Medulla oblongata (tissue), 1 donor: Measurements from ENCODE around the gene SYT15.
"Not testable (repeated sequence)": the region's sequence is repeated elsewhere in the genome, so short reads cannot be mapped to it uniquely, and the experiment has no call there.

ENCODE experiments used
- DNase-seq: peaks from one replicate; pipeline ENCODE4 v3.0.0-alpha.2; 2015; ENCODE audit errors: extremely low spot score

SYT15 gene

DNA sequence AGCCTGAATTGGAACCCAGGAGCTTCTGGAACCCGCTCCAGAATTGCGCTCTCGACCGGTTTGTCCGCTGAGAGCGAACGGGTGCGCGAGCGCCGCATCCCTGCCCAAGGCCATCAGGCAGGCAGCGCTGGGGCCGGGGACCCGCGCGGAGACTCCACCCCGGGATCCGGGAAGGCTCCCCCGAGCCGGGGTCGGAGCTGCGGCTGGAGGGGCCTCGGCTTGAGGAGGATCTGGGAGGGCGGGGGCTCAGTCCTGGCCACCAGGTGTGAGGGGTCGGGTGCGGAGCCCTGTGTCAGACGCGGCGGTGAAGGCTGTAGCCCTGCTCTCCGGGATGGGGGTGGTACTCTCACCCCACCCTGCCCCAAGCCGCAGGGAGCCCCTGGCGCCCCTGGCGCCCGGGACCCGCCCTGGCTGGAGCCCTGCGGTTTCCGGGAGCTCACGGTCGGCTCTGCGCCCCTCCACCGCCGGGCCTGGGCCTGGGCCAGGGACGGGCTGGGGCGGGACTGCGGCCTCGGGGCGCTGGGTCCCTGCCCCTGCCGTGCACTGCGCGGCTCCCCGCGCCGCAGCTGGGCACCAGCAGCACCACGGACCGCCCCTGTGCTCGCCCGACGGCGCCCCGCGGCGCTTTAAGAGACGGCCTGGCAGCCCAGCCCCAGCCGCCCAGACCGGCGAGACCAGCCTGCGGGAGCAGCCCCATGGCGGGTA lies at the start of gene SYT15:
Gene SYT15 (plus strand): TSS at position 655 of the 705 bp plus-strand sequence. CDS start 41 bp downstream, at position 696.
- not testable (repeated sequence) for DNase-seq

DNA sequence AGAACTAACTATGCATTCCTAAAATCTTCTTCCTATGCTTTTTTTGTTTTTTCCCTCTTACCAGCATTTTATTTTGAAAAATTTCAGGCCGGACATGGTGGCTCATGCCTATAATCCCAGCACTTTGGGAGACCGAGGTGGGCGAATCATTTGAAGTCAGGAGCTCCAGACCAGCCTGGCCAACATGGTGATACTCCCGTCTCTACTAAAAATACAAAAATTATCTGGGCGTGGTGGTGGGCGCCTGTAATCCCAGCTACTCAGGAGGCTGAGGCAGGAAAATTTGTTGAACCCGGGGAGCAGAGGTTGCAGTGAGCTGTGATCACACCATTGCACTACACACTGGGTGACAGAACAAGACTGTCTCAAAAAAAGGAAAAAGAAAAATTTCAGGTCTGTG lies 49.2 kb upstream of the SYT15 start:
- DNase-seq, result not testable (repeated sequence)

DNA sequence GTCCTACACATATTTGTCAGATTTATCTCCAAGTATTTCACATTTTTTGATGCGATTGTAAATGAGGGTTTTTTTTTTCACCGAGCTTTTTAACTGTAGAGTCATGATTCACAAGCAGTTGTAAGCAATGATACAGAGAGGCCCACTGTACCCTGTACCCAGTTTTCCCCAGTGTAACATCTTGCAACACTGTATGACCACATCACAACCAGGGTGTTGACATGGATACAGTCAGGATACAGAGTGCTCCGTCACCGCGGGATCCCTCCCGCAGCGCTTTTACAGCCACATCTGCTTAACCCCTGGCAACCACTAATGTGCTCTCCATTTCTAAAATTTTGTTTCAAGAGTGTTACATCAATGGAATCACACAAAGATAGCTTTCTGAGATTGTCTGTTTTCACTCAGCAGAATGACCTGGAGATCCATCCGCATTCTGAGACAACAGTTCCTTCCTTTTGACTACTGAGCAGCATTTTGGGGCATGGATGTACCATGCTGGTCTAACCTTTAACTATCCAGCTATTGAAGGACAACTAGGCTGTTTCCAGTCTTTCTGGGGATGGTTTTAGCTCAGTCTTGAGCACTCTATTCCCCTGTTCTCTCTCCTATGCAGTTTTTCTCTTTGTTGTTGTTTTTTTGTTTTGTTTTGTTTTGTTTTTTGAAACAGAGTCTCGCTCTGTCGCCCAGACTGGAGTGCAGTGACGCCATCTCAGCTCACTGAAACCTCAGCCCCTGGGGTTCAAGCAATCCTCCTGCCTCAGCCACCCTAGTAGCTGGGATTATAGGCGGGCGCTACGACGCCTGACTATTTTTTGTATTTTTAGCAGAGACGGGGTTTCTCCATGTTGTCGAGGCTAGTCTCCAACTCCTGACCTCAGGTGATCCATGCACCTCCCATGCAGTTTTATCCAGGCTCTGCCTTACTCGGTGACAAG lies 48.4 kb upstream of the SYT15 start:
- DNase-seq, result no peak

DNA sequence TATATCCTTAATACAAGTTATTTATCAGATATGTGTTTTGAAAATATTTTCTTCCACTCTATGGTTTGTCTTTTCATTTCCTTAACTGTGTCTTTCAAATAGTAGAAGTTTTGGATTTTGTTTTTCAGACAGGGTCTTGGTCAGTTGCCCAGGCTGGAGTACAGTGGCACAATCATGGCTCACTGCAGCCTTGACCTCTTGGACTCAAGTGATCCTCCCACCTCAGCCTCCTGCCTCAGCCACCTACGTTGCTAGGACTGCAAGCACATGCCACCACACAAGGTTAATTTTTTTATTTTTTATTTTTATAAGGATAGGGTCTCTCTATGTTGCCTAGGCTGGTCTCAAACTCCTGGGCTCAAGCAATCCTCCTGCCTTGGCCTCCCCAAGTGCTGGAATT lies 46.7 kb upstream of the SYT15 start:
- not testable (repeated sequence) for DNase-seq

DNA sequence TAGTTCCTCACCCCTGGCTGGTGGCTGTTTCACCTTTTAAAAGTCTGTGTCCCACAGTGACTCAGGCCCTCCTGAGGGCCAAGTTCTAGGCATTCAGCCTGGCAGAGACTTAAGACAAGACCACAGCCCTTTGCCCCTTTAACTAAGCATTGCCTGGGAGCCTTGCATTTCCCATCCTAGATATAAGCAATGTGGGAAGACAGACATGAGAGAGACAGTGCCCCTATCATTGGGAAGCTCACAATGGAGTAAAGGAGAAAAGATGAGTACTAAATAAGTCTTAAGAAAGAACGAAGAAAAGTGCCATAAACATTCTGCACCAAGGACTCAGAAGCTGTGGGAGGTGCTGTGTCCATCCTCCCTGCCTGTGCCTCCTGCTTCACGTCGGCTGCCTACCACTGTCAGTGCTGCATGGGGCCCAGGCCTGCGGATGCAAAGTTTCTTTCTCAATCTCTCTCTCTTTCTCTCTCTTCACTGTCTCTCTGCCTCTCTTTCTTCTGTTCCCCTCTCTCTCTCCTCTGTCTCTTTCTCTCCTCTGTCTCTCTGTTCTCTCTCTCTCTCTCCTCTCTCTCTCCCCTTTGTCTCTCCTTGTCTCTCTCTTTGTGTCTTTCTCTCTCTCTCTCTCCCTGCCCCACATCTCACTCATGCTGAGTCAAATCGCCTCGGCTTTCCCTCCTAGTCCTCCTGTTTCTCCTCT lies 44.0 kb upstream of the SYT15 start:
- DNase-seq, result no peak

DNA sequence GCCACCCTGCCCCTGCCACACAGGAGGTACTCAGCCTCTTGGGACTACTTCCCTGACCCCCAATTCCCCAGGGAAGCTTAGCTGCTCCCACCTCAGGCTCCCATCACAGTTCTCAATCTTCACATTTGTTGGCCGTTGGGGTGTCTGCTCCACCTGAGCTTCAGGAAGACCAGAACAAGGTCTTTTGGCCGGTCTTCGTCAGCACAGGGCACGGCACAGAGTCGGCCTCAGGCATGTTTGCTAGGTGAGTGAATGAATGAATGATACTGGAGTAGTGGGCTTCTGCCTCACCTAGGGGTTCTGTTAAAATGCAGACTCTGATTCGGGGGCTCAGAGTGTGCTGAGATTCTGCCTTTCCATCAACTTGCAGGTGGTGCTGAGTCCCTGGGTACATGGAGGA lies 42.8 kb upstream of the SYT15 start:
- no peak for DNase-seq

DNA sequence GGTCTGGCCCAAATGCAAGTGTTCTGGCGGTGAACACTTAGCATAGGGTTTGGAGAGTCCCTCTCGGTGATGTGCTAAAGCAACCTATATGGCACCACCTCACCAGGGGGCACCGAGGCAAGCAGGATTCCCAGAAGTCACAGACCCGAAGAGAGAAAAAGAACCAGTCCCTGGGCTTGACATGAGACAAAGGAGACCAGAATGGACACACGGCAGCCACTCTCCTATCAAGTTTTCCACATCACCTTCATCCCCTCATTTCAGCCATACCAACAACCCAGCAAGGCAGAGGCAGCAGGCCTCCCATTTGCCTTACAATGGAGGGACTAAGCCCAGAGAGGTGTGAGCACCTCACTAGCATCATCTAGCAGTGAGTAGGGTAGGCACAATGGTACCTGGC lies 42.1 kb upstream of the SYT15 start:
- no peak for DNase-seq

DNA sequence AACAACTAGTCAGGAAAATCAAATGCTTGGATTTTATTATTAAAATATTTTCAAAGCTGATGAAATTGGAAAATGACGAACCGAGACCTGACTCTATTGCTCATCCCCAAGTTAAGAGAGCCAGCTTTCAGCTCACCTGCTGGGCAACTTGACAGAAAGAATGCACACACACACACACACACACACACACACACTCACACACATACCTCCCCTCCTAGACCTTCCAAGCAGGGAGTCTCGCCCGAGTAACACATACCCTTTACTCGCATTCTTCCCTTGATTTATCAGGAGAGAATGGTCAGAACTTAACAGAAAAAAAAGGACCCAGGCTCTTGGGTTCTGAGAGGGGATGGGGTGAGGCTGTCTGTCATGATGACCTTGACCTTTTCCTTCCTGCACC lies 41.6 kb upstream of the SYT15 start:
- DNase-seq, result no peak

DNA sequence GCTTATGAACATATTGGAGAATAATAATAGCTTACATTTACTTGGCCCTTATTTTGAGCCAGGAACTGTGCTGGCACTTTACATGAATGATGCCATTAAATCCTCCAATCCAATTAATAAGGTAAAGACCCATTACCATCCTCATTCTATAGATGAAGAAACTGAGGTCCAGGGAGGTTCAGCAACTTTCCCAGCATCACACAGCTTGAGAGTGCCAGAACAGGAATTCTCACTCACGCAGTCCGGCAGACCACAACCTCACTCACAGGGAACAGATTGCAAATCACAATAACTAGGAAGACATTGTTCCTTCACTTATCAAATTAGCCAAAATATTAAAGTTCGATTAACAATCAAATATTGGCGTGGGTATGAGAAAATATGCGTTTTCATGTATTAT lies 40.8 kb upstream of the SYT15 start:
- DNase-seq, result no peak

DNA sequence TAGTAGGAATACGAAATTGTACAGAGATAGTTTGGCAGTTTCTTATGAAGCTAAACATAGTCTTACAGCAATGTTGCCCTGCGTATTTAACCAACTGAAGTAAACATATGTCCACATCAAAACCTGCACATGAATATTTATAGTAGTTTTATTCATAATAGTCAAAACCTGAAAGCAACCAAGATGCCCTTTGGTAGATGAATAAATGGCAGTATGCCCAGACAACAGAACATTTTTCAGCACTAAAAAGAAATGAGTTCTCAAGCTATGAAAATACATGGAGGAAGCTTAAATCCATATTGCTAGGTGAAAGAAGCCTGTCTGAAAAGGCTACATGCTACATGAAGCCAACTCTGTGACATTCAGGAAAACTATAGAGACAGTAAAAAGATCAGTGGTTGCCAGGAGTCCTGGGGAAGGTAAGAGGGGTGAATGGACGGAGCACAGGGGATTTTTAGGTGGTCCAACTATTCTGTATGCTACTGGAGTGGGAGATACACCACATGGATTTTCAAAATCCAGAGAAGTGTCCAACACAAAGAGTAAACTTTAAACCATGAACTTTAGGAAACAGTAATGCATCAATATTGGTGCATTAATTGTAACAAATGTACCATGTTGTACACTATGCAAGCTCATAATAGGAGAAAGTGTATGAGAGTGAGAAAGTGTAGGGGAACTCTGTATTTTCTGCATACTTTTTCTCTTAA lies 40.1 kb upstream of the SYT15 start:
- no peak for DNase-seq

DNA sequence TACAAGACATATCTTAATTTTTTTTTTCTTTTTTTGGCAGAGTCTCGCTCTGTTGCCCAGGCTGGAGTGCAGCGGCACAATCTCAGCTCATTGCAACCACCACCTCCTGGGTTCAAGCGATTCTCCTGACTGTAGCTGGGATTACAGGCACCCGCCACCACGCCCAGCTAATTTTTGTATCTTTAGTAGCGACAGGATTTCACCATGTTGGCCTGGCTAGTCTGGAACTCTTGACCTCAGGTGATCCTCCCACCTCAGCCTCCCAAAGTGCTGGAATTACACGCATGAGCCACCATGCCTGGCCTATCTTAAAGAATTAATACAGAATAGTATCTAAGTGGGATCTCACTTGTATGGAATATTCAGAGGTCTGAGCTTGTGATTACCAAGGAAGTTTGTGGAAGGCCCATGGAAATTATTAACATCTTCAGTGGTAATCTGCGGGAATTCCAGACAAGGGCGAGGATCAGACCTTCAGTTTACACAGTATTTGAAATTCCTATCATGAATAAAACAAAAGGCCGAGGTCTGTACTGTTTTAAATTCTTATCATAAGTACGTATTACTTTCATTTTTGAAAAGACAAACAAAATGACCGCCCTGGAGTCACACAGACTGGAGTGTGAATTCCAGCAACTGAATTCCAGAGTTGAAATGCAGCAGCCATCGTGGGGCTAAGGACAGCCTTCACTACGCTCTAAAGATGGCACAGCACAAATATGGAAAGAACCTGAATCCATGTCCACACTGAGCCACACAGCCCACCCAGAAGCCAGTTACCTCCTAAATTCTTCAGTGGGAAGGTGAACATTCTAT lies 39.1 kb upstream of the SYT15 start:
- no peak for DNase-seq

DNA sequence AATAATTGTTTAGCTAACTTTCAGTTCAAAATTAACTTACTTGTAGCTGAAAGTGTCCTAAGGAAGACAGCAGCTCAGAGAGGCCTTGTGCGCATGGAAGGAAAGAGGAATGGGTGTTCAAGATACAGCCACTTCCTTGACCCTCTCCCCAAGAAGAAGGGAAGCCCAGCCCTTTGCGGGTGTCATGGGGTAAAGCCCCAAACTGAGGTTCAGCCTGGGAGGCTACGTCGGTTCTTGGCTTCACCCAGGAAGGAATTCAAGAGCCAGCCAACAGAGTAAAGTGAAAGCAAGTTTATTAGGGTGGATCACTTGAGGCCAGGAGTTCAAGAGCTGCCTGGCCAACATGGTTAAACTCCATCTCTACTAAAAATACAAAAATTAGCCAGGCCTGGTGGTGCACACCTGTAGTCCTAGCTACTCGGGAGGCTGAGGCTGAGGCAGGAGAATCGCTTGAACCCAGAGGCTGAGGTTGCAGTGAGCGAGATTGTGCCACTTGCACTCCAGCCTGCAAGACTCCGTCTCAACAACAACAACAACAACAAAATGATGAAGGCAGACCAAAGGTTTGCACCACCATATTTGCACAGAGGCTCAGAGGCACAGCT lies 38.4 kb upstream of the SYT15 start:
- no peak for DNase-seq

DNA sequence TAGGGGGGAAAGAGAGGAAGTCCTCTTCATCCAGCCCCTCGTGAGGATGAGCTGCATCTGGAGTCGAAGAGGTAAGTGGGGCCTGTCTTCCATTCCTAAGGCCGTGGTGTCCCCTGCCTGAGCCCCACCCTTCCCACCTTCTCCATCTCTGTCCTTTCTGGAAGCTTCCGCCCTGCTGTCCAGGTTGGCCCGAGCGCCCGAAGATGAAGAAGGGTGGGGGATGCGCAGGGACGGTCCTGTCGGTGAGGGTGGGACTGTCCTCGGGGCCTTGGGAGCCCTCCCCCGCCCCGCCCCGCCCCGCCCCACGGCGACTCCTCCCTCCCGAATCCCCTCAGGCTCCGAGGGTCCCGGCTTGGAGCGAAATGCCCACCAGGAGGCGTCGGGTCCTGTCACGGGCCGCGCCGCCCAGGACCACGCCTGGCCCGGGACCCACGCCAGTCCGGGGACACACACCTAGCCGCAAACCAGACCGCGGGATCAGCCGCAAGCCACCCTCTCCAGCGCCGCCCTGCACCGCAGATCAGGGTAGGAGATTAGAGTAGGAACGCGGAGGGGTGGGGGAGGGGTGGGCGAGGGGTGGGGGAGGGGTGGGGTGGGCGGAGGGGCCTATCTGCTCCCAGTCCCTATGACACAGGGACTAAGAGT lies 37.8 kb upstream of the SYT15 start:
- DNase-seq, result no peak

DNA sequence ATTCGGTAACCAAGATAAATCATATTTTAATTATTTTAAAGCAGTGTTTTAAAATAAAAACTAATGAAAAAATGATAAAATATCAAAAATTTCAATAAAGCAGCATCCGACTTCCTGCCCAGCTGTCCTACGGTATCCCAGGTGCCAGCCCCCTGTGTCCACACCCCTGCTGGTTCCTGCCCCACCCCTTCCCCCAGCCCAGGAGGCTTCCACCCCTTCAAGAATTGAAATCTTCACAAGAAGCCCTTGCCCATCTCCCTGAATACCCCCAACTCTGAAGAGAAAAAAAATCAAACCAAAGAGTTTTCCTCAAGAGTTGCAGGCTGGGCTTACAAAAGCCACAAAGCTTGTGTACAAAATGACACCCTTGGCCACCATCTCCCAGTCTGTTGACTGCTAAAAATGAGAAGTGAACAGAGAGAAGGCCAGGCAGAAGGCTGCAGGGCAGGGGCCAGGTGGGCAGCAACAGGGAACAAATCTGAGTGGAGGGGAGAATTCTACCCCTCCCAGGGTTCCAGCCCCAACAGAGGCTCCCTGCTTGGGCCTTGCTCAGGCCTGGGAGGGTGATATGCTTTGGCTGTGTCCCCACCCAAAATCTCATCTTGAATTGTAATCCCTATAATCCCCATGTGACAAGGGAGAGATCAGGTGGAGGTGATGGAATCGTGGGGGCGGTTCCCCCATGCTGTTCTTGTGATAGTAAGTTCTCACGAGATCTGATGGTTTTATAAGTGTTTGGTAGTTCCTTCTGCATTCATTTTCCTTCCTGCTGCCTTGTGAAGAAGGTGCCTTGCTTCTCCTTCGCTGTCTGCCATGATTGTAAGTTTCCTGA lies 37.0 kb upstream of the SYT15 start:
- DNase-seq, result no peak

DNA sequence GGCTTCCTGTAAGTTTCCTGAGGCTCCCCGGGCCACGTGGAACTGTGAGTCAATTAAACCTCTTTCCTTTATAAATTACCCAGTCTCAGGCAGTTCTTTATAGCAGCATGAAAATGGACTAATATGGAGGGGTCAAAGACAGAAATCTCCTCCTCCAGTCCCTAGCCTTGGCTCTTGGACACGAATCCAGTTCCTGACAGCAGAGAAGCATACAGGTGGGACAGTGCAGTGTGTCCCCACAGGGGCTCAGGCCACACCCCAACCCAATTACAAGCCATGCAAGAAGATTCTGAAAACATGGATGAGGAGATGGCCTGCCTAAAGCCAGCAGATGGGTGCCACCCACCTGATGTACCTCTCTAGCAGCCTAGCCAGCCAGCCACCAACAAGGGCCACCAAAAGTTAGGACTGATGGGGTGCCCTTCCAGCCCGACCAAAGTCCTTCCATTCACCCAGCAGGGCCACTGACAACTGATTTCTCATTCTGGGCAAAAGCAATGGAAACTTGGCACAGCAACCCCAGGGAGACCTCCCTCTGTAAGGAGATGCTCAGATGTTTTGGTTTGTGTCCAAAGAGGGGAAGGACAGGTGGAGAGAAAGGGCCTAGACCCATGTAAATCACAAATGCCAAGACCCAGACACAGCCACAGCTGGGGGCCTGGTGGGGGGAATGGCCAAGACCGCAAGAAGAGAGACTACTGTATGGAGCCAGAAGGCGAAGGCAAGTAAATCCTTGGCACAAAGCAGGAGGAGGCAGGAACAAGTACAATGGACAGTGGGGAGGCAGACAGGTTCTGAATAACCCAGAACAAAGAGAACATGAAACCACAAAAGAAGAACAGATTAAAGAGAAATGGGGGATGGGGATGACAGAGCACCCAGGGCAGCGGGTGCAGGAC lies 36.1 kb upstream of the SYT15 start:
- no peak for DNase-seq

DNA sequence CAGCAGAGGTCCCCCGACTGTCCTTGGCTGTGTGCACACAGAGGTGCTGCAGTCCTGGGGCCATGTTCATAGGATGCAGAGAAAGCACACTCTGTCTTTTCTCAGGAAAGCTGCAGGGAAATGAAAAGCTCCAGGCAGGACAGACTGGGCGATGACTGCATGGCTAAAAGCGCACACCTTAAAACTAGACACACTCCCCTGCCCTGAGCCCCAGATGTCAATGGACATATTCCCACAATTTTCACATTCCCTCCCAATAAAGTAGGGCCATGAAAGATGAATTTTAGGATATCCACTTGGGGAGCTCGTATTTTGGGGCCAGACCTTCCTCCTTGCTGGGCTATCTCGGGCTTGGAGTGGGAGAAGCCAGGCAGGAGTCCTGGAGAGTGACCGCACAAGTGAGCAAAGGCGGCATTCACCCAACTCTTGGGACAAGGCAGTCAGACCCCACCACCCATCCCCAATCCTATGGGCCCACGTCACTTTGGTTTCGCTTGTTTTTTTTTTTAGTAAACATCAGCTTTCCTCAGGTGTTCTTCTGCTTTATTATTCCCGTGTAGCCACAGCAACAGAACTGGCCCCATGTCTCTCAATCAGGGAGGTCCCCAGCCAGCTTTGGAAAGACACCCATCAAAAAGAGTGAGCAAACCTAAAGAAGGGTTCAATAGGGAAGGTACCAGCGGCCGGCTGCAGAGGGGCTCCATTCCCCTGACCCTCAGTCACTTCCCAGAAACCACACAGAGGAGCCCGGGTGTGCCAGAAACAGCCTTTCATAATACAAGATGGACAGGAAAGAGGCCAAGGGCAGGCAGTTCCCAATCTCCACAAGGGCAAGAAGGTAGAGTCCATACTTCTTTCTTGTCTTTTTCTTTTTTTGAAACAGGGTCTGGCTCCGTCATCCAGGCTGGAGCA lies 35.2 kb upstream of the SYT15 start:
- no peak for DNase-seq
